HepG2 (cell line): ENCODE data around the gene NME7. TPM values are rescaled to one million over a fixed set of nuclear protein-coding genes. Genes with fewer than 3 reads are reported as not detected.

Experiments
- ARID5B ChIP-seq: IDR thresholded peaks from 2 replicates; pipeline ENCODE4 v1.4.0; 2020; ENCODE audit warnings: mild to moderate bottlenecking, missing genetic modification reagents
- ARNT2 ChIP-seq: sonication (generic); formaldehyde crosslinking; IDR thresholded peaks from 2 replicates; pipeline ENCODE4 v1.8.0; 2022; ENCODE audit warnings: mild to moderate bottlenecking, low read depth, missing genetic modification reagents, moderate library complexity
- FOXA3 ChIP-seq: IDR thresholded peaks from 2 replicates; pipeline ENCODE4 v1.6.1; 2016; ENCODE audit warnings: missing genetic modification reagents, missing compliant biosample characterization
- GTF2F1 ChIP-seq: fragments of 150-350 bp; IDR thresholded peaks from 2 replicates; pipeline ENCODE4 v1.6.1; 2014; ENCODE audit warnings: low read length
- HOXA5 ChIP-seq: sonication (generic); formaldehyde crosslinking; IDR thresholded peaks from 2 replicates; pipeline ENCODE4 v1.4.0; 2020; ENCODE audit warnings: missing genetic modification reagents
- IRF1 ChIP-seq: sonication (generic); formaldehyde crosslinking; IDR thresholded peaks from 2 replicates; pipeline ENCODE4 v1.4.0; 2020; ENCODE audit warnings: low read depth, mild to moderate bottlenecking, missing genetic modification reagents
- KDM6A ChIP-seq: IDR thresholded peaks from 2 replicates; pipeline ENCODE4 v1.6.1; 2016; ENCODE audit warnings: low read depth
- MYPOP ChIP-seq: sonication (generic); formaldehyde crosslinking; IDR thresholded peaks from 2 replicates; pipeline ENCODE4 v1.8.1; 2023; ENCODE audit warnings: mild to moderate bottlenecking, moderate library complexity, missing genetic modification reagents
- PHB2 ChIP-seq: fragments of 450-650 bp; IDR thresholded peaks from 2 replicates; pipeline ENCODE4 v1.6.1; 2018; ENCODE audit not compliant: partially characterized antibody
- PITX1 ChIP-seq: sonication (generic); formaldehyde crosslinking; IDR thresholded peaks from 2 replicates; pipeline ENCODE4 v1.5.1; 2020; ENCODE audit warnings: mild to moderate bottlenecking, missing genetic modification reagents
- REPIN1 ChIP-seq: sonication (generic); formaldehyde crosslinking; IDR thresholded peaks from 2 replicates; pipeline ENCODE4 v1.8.0; 2022; ENCODE audit warnings: missing genetic modification reagents, low read depth, mild to moderate bottlenecking, borderline replicate concordance
- ZBTB4 ChIP-seq: sonication (generic); formaldehyde crosslinking; IDR thresholded peaks from 2 replicates; pipeline ENCODE4 v1.4.0; 2020; ENCODE audit warnings: missing genetic modification reagents, mild to moderate bottlenecking, borderline replicate concordance
- ZMYM2 ChIP-seq: sonication (generic); formaldehyde crosslinking; IDR thresholded peaks from 2 replicates; pipeline ENCODE4 v1.8.0; 2022; ENCODE audit warnings: mild to moderate bottlenecking, missing genetic modification reagents
- ZMYM3 ChIP-seq: sonication (generic); formaldehyde crosslinking; IDR thresholded peaks from 2 replicates; pipeline ENCODE4 v1.5.1; 2020; ENCODE audit warnings: mild to moderate bottlenecking, missing genetic modification reagents
- ZNF101 ChIP-seq: sonication (generic); formaldehyde crosslinking; IDR thresholded peaks from 2 replicates; pipeline ENCODE4 v1.4.0; 2020; ENCODE audit warnings: mild to moderate bottlenecking, low read depth, missing genetic modification reagents, borderline replicate concordance
- ZNF264 ChIP-seq: sonication (generic); formaldehyde crosslinking; IDR thresholded peaks from 2 replicates; pipeline ENCODE4 v1.4.0; 2020; ENCODE audit warnings: missing genetic modification reagents
- ZNF282 ChIP-seq: fragments of 450-650 bp; IDR thresholded peaks from 2 replicates; pipeline ENCODE4 v1.6.1; 2018; ENCODE audit not compliant: partially characterized antibody
- ZNF292 ChIP-seq: sonication (generic); formaldehyde crosslinking; IDR thresholded peaks from 2 replicates; pipeline ENCODE4 v1.8.1; 2022; ENCODE audit warnings: mild to moderate bottlenecking, low read depth, missing genetic modification reagents, borderline replicate concordance
- ZNF296 ChIP-seq: sonication (generic); formaldehyde crosslinking; conservative IDR thresholded peaks from 2 replicates; pipeline ENCODE4 v1.5.0; 2020; ENCODE audit warnings: mild to moderate bottlenecking, missing genetic modification reagents
- ZNF556 ChIP-seq: sonication (generic); formaldehyde crosslinking; IDR thresholded peaks from 2 replicates; pipeline ENCODE4 v1.4.0; 2020; ENCODE audit warnings: mild to moderate bottlenecking, missing genetic modification reagents, borderline replicate concordance
- ZNF816 ChIP-seq: sonication (generic); formaldehyde crosslinking; IDR thresholded peaks from 2 replicates; pipeline ENCODE4 v1.8.0; 2022; ENCODE audit warnings: missing genetic modification reagents, mild to moderate bottlenecking, borderline replicate concordance
- polyA plus RNA-seq, 8 experiments: library from polyadenylated mRNA; depleted of rRNA in 3 of 8; stranded (reverse) in 7 of 8; unstranded in 1 of 8; fragments of >200 nt; fragmentation: Illumina TruSeq in 4 of 8; extraction: Trizol in 4 of 8; gene quantifications; 2 replicates each; pipeline versions ENCODE4 v1.2.1 to v1.2.3, GENCODE V29; 2011 to 2016; ENCODE audit warnings: low read depth in 4 of 8, missing spikeins in 1 of 8, mixed read lengths in 1 of 8; ENCODE audit not compliant: insufficient read depth in 1 of 8
- total RNA-seq, 5 experiments: library from RNA; depleted of rRNA; stranded (reverse); fragments of >200 nt; fragmentation: Illumina TruSeq; extraction: Trizol; gene quantifications; 2 replicates each; pipeline ENCODE4 v1.2.3, GENCODE V29; 2016; ENCODE audit warnings: low read depth in 1 of 5

Gene NME7
- total and polyA plus RNA-seq, 2 of the 13 experiments (the other 11 are each of a cell fraction or from before 2014, with no cell fraction given), result 9.4 to 22.5 TPM

GRCh38 chr1:169115891-169116585 lies 251.6 kb downstream of the NME7 start (continued):
- TF ChIP-seq MYPOP (CRISPR knock-in tag) (no peak), ZNF556 (CRISPR knock-in tag) (no peak), REPIN1 (peak; percentile 81; the same call in 1 of the 2 replicates), ZNF101 (CRISPR knock-in tag) (no peak), IRF1 (CRISPR knock-in tag) (no peak), ZBTB4 (CRISPR knock-in tag) (peak; percentile 86; the same call in 1 of the 2 replicates), PHB2 (no peak), PITX1 (CRISPR knock-in tag) (0 out of 2 replicates have a peak, but pooled peaks have one; percentile 30), GTF2F1 (no peak), ARNT2 (CRISPR knock-in tag) (peak; percentile 34; the same call in 1 of the 2 replicates), HOXA5 (CRISPR knock-in tag) (peak; percentile 73; the same call in 1 of the 2 replicates), ZNF292 (CRISPR knock-in tag) (peak; percentile 88; the same call in 1 of the 2 replicates), ZNF816 (CRISPR knock-in tag) (no peak), ZMYM2 (CRISPR knock-in tag) (peak; percentile 54; the same call in 1 of the 2 replicates), ZMYM3 (peak; percentile 78), FOXA3 (CRISPR knock-in tag) (peak; percentile 76), ZNF282 (no peak), ARID5B (CRISPR knock-in tag) (peak; percentile 89), ZNF296 (CRISPR knock-in tag) (no peak), KDM6A (CRISPR knock-in tag) (peak; percentile 73), ZNF264 (CRISPR knock-in tag) (peak; percentile 77; the same call in 1 of the 2 replicates)
